Measurements from ENCODE around the gene FRRS1L. TPM values are rescaled to one million over a fixed set of nuclear protein-coding genes. Genes with fewer than 3 reads are reported as not detected.

The FRRS1L gene
- total and polyA plus RNA-seq, 2 of the 13 experiments (the other 11 are each of a cell fraction or from before 2014, with no cell fraction given): 0.02 to 0.03 TPM

- peak; percentile 62 for TF ChIP-seq UBTF (CRISPR knock-in tag; IDR thresholded peaks at IDR 0.05)
- TF ChIP-seq SP4 (CRISPR knock-in tag; IDR thresholded peaks at IDR 0.05): peak; percentile 81; the same call in 1 of the 2 replicates
- TF ChIP-seq ISX (CRISPR knock-in tag; conservative IDR thresholded peaks at IDR 0.05): 0 out of 2 replicates have a peak, but pooled peaks have one; percentile 41
- TF ChIP-seq ELF3 (CRISPR knock-in tag; IDR thresholded peaks at IDR 0.05): peak; percentile 85
- TF ChIP-seq SMAD9 (CRISPR knock-in tag; IDR thresholded peaks at IDR 0.05): no peak
- TF ChIP-seq SPEN (CRISPR knock-in tag; IDR thresholded peaks at IDR 0.05; ENCODE audit: low read depth): peak; percentile 77
- TF ChIP-seq MED13 (CRISPR knock-in tag; IDR thresholded peaks at IDR 0.05): 0 out of 2 replicates have a peak, but pooled peaks have one; percentile 42
- peak; percentile 0; the same call in 1 of the 2 replicates for TF ChIP-seq CTCF (CRISPR knock-in tag; IDR thresholded peaks at IDR 0.05)
- TF ChIP-seq ZNF713 (CRISPR knock-in tag; IDR thresholded peaks at IDR 0.05): no peak
- TF ChIP-seq ZNF142 (CRISPR knock-in tag; IDR thresholded peaks at IDR 0.05): peak; percentile 55; the same call in 1 of the 2 replicates
- peak; percentile 49; the same call in 1 of the 2 replicates for TF ChIP-seq ZFP62 (CRISPR knock-in tag; IDR thresholded peaks at IDR 0.05)
- TF ChIP-seq HOXA3 (CRISPR knock-in tag; IDR thresholded peaks at IDR 0.05): peak; percentile 60; the same call in 1 of the 2 replicates
- peak; percentile 47; the same call in 1 of the 2 replicates for TF ChIP-seq ZNF350 (CRISPR knock-in tag; IDR thresholded peaks at IDR 0.05; ENCODE audit: borderline replicate concordance, low read depth)
- peak; percentile 31; the same call in 1 of the 2 replicates for TF ChIP-seq ZNF772 (CRISPR knock-in tag; IDR thresholded peaks at IDR 0.05)
- TF ChIP-seq ASH2L (IDR thresholded peaks at IDR 0.05; ENCODE audit: insufficient read length, low read depth, low read length): peak; percentile 91
- 0 out of 2 replicates have a peak, but pooled peaks have one; percentile 32 for TF ChIP-seq MXD4 (CRISPR knock-in tag; IDR thresholded peaks at IDR 0.05)
- peak; percentile 43; the same call in 1 of the 2 replicates for TF ChIP-seq TOPORS (CRISPR knock-in tag; IDR thresholded peaks at IDR 0.05)
- TF ChIP-seq GATAD2A (CRISPR knock-in tag; IDR thresholded peaks at IDR 0.05): 0 out of 2 replicates have a peak, but pooled peaks have one; percentile 30
- TF ChIP-seq ZFP36L1 (CRISPR knock-in tag; IDR thresholded peaks at IDR 0.05): peak; percentile 64; the same call in 1 of the 2 replicates
- TF ChIP-seq KDM2A (CRISPR knock-in tag; IDR thresholded peaks at IDR 0.05; ENCODE audit: borderline replicate concordance, low read depth): peak; percentile 66; the same call in 1 of the 2 replicates
Measured at GRCh38 chr9:109119439-109120203, 47.4 kb downstream of the FRRS1L start, which contains the start of gene TMEM245 (continued).

Data from HepG2 (cell line).